ENCODE data around the gene GPX3. TPM values are rescaled to one million over a fixed set of nuclear protein-coding genes. Genes with fewer than 3 reads are reported as not detected.

Gene GPX3
- 1,000 to 10,000 TPM in 3 of 4 donors, 100 to 1,000 TPM in 1; 929 to 1,533 (median 1,286) TPM for polyA plus RNA-seq (ENCODE audit: insufficient read length in 4 of 4)

DNA sequence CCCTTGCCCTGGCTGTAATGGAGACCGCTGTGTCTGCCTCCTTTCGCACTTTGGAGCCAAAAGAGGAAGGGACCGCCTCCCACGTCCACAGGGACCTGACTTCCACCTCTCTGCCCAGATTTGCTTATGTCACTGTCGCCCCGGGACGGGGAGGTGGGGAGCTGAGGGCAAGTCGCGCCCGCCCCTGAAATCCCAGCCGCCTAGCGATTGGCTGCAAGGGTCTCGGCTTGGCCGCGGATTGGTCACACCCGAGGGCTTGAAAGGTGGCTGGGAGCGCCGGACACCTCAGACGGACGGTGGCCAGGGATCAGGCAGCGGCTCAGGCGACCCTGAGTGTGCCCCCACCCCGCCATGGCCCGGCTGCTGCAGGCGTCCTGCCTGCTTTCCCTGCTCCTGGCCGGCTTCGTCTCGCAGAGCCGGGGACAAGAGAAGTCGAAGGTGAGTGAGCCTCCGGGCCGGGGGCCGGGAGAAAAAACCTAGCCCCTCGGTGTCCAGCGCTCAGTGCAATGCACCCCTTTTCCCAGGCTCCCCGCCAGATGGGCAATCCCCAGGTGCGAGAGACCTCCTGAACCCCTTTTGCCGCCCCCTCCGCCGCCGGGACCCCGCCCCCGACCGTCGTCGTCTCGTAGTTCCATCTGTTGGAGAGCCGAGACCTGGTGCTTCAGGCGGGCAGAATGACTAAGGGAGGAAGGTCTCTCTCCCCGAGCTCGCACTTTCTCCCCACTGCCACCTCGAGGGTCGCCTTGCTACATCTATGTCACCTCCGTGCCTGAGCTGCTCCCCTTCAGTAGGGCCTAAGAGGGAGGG, at the start of gene GPX3:
Gene GPX3, plus strand, starts transcription at position 288 of the 807 bp plus-strand sequence. Its CDS starts 64 bp downstream, at position 352.
- no peak for DNase-seq (ENCODE audit: low read depth in 4 of 4, low spot score in 2 of 4)

DNA sequence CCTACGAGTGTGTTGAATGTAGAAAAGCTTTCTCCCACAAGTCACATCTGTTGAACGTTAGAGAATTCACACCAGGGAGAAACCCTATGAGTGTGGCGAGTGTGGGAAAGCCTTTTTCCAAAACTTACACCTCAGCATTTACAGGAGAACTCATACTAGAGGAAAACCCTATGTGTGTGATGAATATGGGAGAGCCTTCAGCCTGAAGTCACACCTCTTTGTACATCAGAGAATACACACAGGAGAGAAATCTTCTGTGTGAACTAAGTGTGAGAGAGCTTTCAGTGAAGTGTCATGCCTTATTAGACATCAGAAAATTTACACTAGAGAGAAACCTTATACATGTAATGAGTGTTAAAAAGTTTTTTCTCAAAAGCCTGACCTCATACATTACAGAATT, 41.8 kb upstream of the GPX3 start:
- no peak for DNase-seq (ENCODE audit: low read depth in 4 of 4, low spot score in 2 of 4)

- no peak for DNase-seq (ENCODE audit: low read depth in 4 of 4, low spot score in 2 of 4)
These were observed 32.6 kb upstream of the GPX3 start for GRCh38 chr5:150987746-150988145.

DNA sequence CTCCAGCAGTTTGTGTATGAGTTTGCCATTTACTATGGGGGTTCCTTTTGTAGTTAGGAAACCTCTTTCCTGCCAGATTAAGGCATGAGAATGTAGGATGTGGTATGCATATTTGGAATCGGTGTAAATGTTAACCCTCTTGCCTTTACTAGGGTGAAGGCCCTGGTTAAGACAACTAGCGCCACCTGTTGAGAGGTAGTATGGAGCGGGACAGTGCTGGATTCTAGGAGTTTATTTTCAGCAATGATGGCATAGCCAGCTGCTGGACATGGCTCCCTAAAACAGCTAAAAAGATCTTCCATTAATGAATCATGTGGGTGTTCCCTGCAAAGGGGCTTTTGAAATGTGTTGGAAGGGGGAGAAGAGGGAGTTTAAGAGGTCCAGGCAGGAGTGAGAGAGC, 30.7 kb upstream of the GPX3 start:
- DNase-seq (ENCODE audit: low read depth in 4 of 4, low spot score in 2 of 4), result no peak

- DNase-seq (ENCODE audit: low read depth in 4 of 4, low spot score in 2 of 4), result no peak
These were observed 27.7 kb upstream of the GPX3 start for GRCh38 chr5:150992705-150993104.

GRCh38 chr5:150993422-150993821, 27.0 kb upstream of the GPX3 start:
- DNase-seq (ENCODE audit: low read depth in 4 of 4, low spot score in 2 of 4), result no peak

DNA sequence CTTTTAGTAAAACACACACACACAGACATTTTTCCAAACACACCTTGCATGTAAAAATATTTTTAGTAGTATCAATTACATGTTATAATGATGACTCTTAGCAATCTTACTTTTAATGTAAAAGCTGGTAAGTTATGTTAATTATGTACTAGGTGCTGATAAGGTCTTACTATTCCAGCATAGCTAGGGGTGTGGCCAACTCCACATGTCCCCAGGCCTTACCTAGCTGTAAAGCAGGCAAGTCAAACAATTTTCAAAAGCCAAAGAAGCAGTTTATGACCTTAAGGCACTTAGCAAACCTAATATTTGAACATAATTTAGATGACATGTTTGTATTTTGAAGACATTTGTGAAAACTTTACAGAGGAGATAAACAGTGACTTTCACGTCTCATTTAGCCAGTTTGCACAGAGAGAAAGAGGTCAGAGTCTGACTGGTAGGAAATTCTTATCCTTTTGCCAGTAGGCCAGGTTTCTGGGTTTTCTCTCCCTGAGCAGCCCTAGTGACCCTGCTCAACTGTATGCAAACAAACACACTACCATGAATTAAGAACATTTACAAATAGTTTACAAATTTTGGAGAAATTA, 26.5 kb upstream of the GPX3 start:
- no peak for DNase-seq (ENCODE audit: low read depth in 4 of 4, low spot score in 2 of 4)

GRCh38 chr5:150999704-151000442, 20.5 kb upstream of the GPX3 start:
- DNase-seq (ENCODE audit: low read depth in 4 of 4, low spot score in 2 of 4), result no peak

DNA sequence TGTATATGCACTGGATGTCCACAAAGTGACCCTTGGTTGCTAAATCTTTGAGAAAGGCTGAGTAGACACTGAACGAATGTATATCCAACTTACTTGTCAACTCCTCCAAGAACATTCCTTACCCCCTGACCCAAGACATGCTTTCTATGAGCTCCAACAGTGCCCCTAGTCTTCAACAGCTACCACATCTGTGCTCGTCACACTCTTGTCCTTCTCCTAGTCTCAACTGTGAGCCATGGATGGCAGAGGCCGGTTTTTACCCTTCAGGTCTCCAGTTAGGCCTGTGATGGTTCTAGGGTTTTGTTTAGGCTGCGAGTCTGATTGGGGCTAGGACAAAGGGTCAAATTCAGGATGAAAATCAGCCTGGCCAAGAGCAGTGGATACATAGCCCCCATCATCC, 19.0 kb upstream of the GPX3 start:
- DNase-seq (ENCODE audit: low read depth in 4 of 4, low spot score in 2 of 4), result no peak

DNA sequence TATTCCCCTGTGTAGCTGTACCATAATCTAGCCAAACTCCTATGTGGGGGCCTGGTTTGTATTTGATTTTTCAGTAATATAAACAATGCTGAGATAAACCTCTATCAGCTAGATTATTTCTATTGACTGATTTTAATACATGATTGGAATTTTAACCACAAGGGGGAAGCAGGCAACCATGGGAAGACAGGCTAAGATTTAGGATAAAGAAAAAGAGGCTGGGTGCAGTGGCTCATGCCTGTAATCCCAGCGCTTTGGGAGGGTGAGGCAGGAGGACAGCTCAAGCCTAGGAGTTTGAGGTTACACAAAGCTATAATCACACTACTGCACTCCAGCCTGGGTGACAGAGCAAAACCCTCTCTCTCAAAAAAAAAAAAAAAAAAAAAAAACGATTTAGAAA, 18.1 kb upstream of the GPX3 start:
- no peak for DNase-seq (ENCODE audit: low read depth in 4 of 4, low spot score in 2 of 4)

- DNase-seq (ENCODE audit: low read depth in 4 of 4, low spot score in 2 of 4), result no peak
These were observed 17.5 kb upstream of the GPX3 start for GRCh38 chr5:151002681-151003502.

DNA sequence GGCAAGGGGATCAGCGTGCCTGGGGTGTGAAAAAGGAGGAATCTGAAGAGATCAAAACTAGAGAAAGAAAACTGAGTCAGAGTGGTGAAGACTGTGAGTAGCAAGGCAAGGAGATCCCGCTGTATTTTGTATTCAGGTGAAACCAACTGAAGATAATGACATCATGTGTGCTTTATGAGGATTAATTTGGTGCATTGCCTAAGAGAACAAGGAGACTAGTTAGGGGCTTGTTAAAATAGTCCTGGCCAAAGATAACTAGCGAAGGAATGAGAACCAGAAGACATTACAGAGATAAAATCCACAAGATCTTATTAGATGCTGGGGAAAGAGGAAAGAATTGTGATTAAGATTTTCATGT, 16.9 kb upstream of the GPX3 start:
- DNase-seq (ENCODE audit: low read depth in 4 of 4, low spot score in 2 of 4), result no peak

DNA sequence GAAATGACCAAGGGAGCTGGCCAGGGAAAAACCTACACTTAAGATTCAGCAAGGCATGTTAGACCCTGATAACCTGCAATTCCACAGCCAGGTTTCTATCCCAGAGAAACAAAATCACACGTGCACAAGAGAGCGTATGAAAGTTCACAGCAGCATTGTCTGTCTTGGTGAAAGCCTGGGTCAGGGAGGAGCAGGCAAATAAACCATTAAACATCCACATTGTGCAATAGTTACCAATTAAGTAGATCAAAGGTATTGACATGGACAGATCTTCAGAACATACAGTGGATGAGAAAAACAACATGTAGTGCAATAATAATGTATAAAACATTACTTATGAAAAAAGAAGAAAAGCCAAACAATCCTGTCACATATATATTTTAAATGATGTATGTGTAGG, 15.9 kb upstream of the GPX3 start:
- DNase-seq (ENCODE audit: low read depth in 4 of 4, low spot score in 2 of 4), result no peak

DNA sequence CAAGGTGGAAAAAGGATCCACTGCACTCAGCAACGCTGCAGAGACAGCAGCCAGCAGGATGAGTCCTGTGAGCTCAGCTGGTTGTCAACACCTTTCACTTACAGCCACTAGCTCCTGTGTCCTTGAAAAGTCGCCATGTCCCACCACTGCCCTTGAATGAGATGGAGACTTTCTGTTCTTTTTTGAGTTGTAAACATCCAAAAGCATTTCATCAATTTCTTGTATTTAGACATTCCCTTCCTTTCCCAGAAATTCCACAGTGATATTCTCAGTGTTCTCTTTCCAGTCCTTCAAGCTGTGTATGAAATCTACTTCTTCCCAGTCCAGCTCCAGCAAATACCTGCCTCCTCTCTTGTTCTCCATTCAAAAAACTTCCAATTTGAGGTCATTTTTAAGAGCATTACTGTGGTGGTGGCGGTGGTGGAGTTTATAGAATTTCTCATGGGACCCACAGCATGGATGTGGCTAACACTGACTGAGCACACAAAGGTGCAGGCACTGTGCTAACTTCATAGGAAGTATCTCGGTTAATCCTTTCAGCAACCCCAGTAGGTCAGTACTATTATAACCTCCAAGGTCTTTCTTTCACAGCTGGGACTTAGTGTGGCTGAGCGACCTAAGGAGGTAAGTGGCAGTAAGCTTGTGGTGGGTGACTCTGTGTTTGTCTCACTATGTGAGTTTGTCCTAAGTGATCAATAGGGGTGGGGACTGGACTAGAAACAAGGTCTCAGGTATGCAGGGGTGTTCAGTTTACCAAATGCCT, 15.0 kb upstream of the GPX3 start:
- no peak for DNase-seq (ENCODE audit: low read depth in 4 of 4, low spot score in 2 of 4)

- no peak for DNase-seq (ENCODE audit: low read depth in 4 of 4, low spot score in 2 of 4)
These were observed 14.3 kb upstream of the GPX3 start for GRCh38 chr5:151005950-151006576.

DNA sequence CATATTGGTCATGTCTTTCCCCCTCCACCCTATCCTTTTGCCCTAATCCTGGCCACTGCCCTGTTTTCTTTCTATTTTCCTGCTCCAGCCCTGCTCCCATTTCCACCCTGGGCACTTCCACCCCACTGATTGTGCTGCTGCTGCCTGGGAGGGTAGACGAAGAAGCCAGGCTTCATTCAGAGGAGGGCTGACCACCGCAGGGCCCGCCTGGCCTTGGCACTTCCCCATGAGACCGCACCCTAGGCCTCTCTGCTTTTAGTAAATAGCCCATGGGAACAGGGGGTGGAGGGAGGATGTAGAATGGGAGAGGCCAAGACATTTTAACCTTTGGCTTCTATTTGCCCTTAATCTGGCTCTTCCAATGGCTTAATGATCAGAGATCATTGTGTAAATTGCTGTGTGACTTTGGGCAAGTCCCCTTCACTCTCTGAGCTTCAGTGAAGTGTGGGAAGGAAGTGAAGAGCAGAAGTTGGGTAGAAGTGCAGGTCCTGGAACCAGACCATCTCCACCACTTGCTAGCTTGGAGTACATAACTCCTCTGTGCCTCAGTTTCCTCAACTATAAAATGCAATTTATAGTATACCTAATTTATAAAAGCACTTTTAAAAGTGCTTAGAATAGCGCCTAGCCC, 13.6 kb upstream of the GPX3 start:
- DNase-seq (ENCODE audit: low read depth in 4 of 4, low spot score in 2 of 4), result no peak

GRCh38 chr5:151007430-151008209, 12.8 kb upstream of the GPX3 start:
- no peak for DNase-seq (ENCODE audit: low read depth in 4 of 4, low spot score in 2 of 4)

DNA sequence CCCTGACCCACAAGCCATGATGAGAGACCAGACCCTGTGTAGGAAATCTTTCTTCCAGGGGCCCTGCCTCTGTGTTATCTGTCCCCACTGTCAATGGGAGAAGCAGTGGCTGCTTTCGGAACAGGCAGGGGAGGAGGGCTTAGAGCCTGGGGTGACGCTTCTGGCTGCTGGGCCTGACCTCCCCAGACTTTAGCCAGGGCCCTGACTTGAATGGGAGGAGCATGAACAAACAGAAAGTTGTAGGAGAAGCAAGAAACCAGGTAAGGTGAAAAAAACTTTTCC, 12.2 kb upstream of the GPX3 start:
- no peak for DNase-seq (ENCODE audit: low read depth in 4 of 4, low spot score in 2 of 4)

DNA sequence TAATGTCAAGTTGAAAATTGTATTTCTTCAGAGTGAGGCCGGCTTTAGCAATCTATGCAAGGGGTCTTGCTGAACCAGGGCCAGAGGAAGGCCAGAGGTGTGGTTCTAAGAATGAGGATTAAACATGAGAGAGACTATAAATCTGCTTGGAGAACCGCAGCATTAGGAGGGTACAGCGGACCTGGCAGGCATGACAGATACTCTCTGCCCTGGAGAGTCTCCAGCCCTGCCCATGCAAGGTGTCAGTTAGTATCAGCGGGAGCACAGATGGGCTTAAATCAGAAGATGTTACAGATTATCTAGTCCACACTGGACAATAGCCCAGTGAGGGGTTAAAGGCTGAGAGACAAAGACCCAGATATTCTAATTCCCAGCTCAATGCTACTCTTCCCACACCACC, 11.5 kb upstream of the GPX3 start:
- no peak for DNase-seq (ENCODE audit: low read depth in 4 of 4, low spot score in 2 of 4)
